Endothelial cell of umbilical vein (primary cell): ENCODE results near the gene ETV6. TPM values are rescaled to one million over a fixed set of nuclear protein-coding genes. Genes with fewer than 3 reads are reported as not detected.

Source experiments
- BruUV-seq: library from RNA; stranded (reverse); fragments of 400-500 nt; replicated peaks from 2 replicates; lab custom pipeline; 2021; lab: Mats Ljungman, UMichigan
- CTCF ChIA-PET: fragments of 300-600, 350-600 bp; sonication (Branson Sonifier 250); formaldehyde crosslinking; loops from one replicate; lab custom pipeline; 2021; ENCODE audit warnings: antibody characterized with exemption, inconsistent platforms; lab: Charles Lee
- POLR2A ChIA-PET: fragments of 300-600, 350-600 bp; sonication (Branson Sonifier 250); formaldehyde crosslinking; loops from one replicate; lab custom pipeline; 2021; ENCODE audit warnings: antibody characterized with exemption, inconsistent platforms; lab: Charles Lee
- DNase-seq: peaks from one replicate; pipeline ENCODE4 v3.0.0-alpha.2; 2011; ENCODE audit warnings: low read depth, low spot score
- FAIRE-seq: peaks from 2 replicates; lab custom pipeline; 2011; peaks lifted over from hg19 to GRCh38; lab: Jason Lieb, UNC
- H2AFZ ChIP-seq: 2 replicates; pipeline ENCODE4 v1.6.0; 2012; ENCODE audit warnings: low read depth, low read length, control low read depth, inconsistent platforms
- H3K27ac ChIP-seq: 2 replicates; pipeline ENCODE4 v1.5.1; 2011; ENCODE audit warnings: low read depth, mild to moderate bottlenecking, control low read depth, low read length, moderate library complexity; ENCODE audit not compliant: insufficient read depth
- H3K27me3 ChIP-seq, 2 experiments: 2 replicates each; pipeline versions ENCODE4 v1.6.0 to v1.6.1; 2011; ENCODE audit warnings: low read length in 2 of 2, mixed read lengths in 1 of 2; ENCODE audit not compliant: control insufficient read depth in 2 of 2, insufficient read depth in 2 of 2
- H3K36me3 ChIP-seq, 2 experiments: 2 replicates in 1 of 2; 3 replicates in 1 of 2; pipeline ENCODE4 v1.5.1; 2011; ENCODE audit warnings: low read length in 2 of 2, mild to moderate bottlenecking in 1 of 2, moderate library complexity in 1 of 2; ENCODE audit not compliant: control insufficient read depth in 2 of 2, insufficient read depth in 2 of 2; ENCODE audit errors: extremely low read depth in 1 of 2
- H3K4me1 ChIP-seq: 3 replicates; pipeline ENCODE4 v1.5.1; 2011; ENCODE audit warnings: mild to moderate bottlenecking, low read length; ENCODE audit not compliant: control insufficient read depth, insufficient read depth; ENCODE audit errors: extremely low read depth
- H3K4me2 ChIP-seq: 2 replicates; pipeline ENCODE4 v1.6.1; 2011; ENCODE audit warnings: low read length, control low read depth, mixed read lengths; ENCODE audit not compliant: insufficient read depth
- H3K4me3 ChIP-seq, 3 experiments: fragments of 200-600 bp in 1 of 3; sonication (generic), shearing (Covaris generic) in 1 of 3; replicated peaks in 1 of 3; 2 replicates each; pipeline ENCODE4 v1.5.1; 2011 to 2016; ENCODE audit warnings: control low read depth in 3 of 3, low read length in 3 of 3, mild to moderate bottlenecking in 2 of 3, inconsistent platforms in 1 of 3, low read depth in 1 of 3, moderate library complexity in 1 of 3; ENCODE audit not compliant: insufficient read depth in 1 of 3
- H3K79me2 ChIP-seq: 2 replicates; pipeline ENCODE4 v1.6.0; 2012; ENCODE audit warnings: low read length, inconsistent platforms; ENCODE audit not compliant: control insufficient read depth, insufficient read depth
- H3K9ac ChIP-seq: replicated peaks from 2 replicates; pipeline ENCODE3; 2011; ENCODE audit warnings: low read length, control low read depth; ENCODE audit not compliant: insufficient read depth; ENCODE audit errors: extremely low read depth
- H3K9me1 ChIP-seq: replicated peaks from 3 replicates; pipeline ENCODE4 v1.6.0; 2011; ENCODE audit warnings: mild to moderate bottlenecking, low read length; ENCODE audit not compliant: control insufficient read depth, insufficient read depth; ENCODE audit errors: extremely low read depth
- H3K9me3 ChIP-seq: replicated peaks from 2 replicates; pipeline ENCODE4 v1.5.1; 2012; ENCODE audit warnings: low read length, inconsistent platforms; ENCODE audit not compliant: control insufficient read depth, insufficient read depth
- H4K20me1 ChIP-seq: replicated peaks from 2 replicates; pipeline ENCODE3; 2011; ENCODE audit warnings: mild to moderate bottlenecking, low read length; ENCODE audit not compliant: control insufficient read depth, insufficient read depth; ENCODE audit errors: extremely low read depth
- EZH2 ChIP-seq: IDR thresholded peaks from 2 replicates; pipeline ENCODE4 v1.6.1; 2012; ENCODE audit warnings: borderline replicate concordance, low read depth, mild to moderate bottlenecking, moderate library complexity, low read length, inconsistent platforms; ENCODE audit not compliant: severe bottlenecking
- FOS ChIP-seq: IDR thresholded peaks from 2 replicates; pipeline ENCODE4 v1.6.1; 2011; ENCODE audit warnings: mild to moderate bottlenecking, low read length, moderate library complexity, borderline replicate concordance; ENCODE audit not compliant: insufficient read depth
- GATA2 ChIP-seq: IDR thresholded peaks from 2 replicates; pipeline ENCODE4 v1.7.0; 2011; ENCODE audit warnings: low read depth, mild to moderate bottlenecking, moderate library complexity, mixed read lengths, low read length; ENCODE audit not compliant: insufficient read length, insufficient read depth
- JUN ChIP-seq: IDR thresholded peaks from 2 replicates; pipeline ENCODE4 v1.6.1; 2011; ENCODE audit warnings: borderline replicate concordance, low read depth; ENCODE audit not compliant: insufficient read length, insufficient read depth
- MYC ChIP-seq: IDR thresholded peaks from one replicate; pipeline ENCODE4 v1.6.1; 2011; ENCODE audit warnings: mild to moderate bottlenecking, low read depth, low read length
- POLR2A ChIP-seq: IDR thresholded peaks from 2 replicates; pipeline ENCODE4 v1.6.1; 2012; ENCODE audit warnings: low read depth, mild to moderate bottlenecking, control low read depth, low read length
- POLR2AphosphoS5 ChIP-seq: IDR thresholded peaks from 2 replicates; pipeline ENCODE4 v1.6.1; 2012; ENCODE audit warnings: low read depth, mild to moderate bottlenecking, control low read depth, low read length, moderate library complexity; ENCODE audit not compliant: insufficient read depth
- dilution Hi-C: fragments of 300-500 bp; cut with MboI; formaldehyde crosslinking; loops from one replicate; pipeline ENCODE4 v1.15.0; 2019; ENCODE audit warnings: low sequenced_read_pairs; ENCODE audit not compliant: extremely low pct_ligation_motif_present
- intact Hi-C: fragments of 100-400 bp; cut with micrococcal nuclease; formaldehyde crosslinking; loops from one replicate; pipeline ENCODE4 v1.10.0; 2022
- polyA plus RNA-seq, 4 experiments: library from polyadenylated mRNA; depleted of rRNA in 3 of 4; stranded (reverse) in 3 of 4; unstranded in 1 of 4; fragments of >200 nt; gene quantifications; 2 replicates each; pipeline versions ENCODE4 v1.2.1 to v1.2.3, GENCODE V29; 2011 to 2012; ENCODE audit warnings: missing spikeins in 1 of 4
- total RNA-seq: library from RNA; stranded (reverse); gene quantifications from 2 replicates; pipeline ENCODE4 v1.2.3, GENCODE V29; 2021
- TF ChIP-seq, protein P1 (sequence below), 2 donors: IDR thresholded peaks; 1 replicate in 1 of 2; 2 replicates in 1 of 2; pipeline ENCODE4 v1.5.1; 2011; ENCODE audit warnings: low read length in 2 of 2, mild to moderate bottlenecking in 2 of 2, moderate library complexity in 2 of 2, control low read depth in 1 of 2, inconsistent platforms in 1 of 2, low read depth in 1 of 2; ENCODE audit not compliant: insufficient read depth in 1 of 2; ENCODE audit errors: extremely low read depth in 1 of 2
- TF ChIP-seq, protein P2 (sequence below): IDR thresholded peaks from 2 replicates; pipeline ENCODE4 v1.6.1; 2011; ENCODE audit not compliant: insufficient read depth, insufficient read length

Gene ETV6
- total and polyA plus RNA-seq, 2 donors (not counting 3 experiments of a cell fraction or from before 2014, with no cell fraction given) = 15.9 to 57.1 TPM

DNA sequence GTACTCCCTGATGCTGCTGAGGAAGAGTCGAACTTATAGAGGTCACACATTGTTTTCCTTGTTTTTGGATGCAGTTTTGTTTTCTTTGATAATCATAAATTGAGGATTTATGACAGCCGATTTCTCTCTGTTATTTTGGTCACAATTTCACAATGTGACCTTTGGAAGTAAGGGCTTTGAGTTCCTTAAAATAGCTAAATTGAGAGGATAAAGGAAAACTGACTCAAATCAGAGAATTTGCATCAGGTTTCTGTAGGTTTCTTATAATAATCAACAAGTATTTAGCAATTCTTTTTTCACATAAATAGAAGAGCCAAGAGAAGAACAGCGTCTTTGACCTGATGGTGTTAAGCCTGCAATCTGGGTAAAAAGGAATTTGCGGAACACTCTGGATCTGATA lies 66.1 kb downstream of the ETV6 start:
- FAIRE-seq = no peak
- no peak overlapping the region for H3K4me2 ChIP-seq
- no peak for TF ChIP-seq FOS
- TF ChIP-seq, protein P1, sequence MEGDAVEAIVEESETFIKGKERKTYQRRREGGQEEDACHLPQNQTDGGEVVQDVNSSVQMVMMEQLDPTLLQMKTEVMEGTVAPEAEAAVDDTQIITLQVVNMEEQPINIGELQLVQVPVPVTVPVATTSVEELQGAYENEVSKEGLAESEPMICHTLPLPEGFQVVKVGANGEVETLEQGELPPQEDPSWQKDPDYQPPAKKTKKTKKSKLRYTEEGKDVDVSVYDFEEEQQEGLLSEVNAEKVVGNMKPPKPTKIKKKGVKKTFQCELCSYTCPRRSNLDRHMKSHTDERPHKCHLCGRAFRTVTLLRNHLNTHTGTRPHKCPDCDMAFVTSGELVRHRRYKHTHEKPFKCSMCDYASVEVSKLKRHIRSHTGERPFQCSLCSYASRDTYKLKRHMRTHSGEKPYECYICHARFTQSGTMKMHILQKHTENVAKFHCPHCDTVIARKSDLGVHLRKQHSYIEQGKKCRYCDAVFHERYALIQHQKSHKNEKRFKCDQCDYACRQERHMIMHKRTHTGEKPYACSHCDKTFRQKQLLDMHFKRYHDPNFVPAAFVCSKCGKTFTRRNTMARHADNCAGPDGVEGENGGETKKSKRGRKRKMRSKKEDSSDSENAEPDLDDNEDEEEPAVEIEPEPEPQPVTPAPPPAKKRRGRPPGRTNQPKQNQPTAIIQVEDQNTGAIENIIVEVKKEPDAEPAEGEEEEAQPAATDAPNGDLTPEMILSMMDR (IDR thresholded peaks at IDR 0.05; ENCODE audit: extremely low read depth in 1 of 2, insufficient read depth in 1 of 2, low read depth in 1 of 2, low read length in 2 of 2) = no peak
- no peak for TF ChIP-seq POLR2A
- no peak for TF ChIP-seq GATA2
- no peak for TF ChIP-seq MYC
- no peak for TF ChIP-seq EZH2
- TF ChIP-seq, protein P2, sequence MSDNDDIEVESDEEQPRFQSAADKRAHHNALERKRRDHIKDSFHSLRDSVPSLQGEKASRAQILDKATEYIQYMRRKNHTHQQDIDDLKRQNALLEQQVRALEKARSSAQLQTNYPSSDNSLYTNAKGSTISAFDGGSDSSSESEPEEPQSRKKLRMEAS = no peak
- no peak for TF ChIP-seq POLR2AphosphoS5
- TF ChIP-seq JUN = no peak
- no peak overlapping the region for H2AFZ ChIP-seq
- H4K20me1 ChIP-seq = no peaks in the 10 kb centered on the region
- ChIA-PET CTCF (no interaction called here), POLR2A (no interaction called here)
- no peak overlapping the region for H3K9ac ChIP-seq
- peaks cover 40% of the 10 kb centered on the region for H3K4me1 ChIP-seq
- peaks cover 0 to 6% of the 10 kb centered on the region in 2 experiments for H3K36me3 ChIP-seq
- H3K9me3 ChIP-seq = no peaks in the 10 kb centered on the region
- H3K9me1 ChIP-seq = no peaks in the 10 kb centered on the region
- dilution Hi-C loops = no loop called here
- H3K79me2 ChIP-seq = peaks cover 48% of the 10 kb centered on the region
- intact Hi-C loops = loop anchor here (5.0 kb wide), 3 partner anchors 97 to 147 kb away; no protein-coding TSS in a partner anchor
- no TSS peak for BruUV-seq
- no peaks in the 10 kb centered on the region for H3K27me3 ChIP-seq
- DNase-seq = no peak
- no peak overlapping the region for H3K27ac ChIP-seq
- H3K4me3 ChIP-seq = no peak overlapping the region
